ENCODE measurements around the gene FBXW2. TPM values are rescaled to one million over a fixed set of nuclear protein-coding genes. Genes with fewer than 3 reads are reported as not detected.

Gene FBXW2
- total and polyA plus RNA-seq, 8 donors = 7.9 to 78.9 (median 18.0) TPM

GRCh38 chr9:120757026-120757913 is 35.9 kb downstream of the FBXW2 start:
- H3K4me3 ChIP-seq = no peak overlapping the region
- WGBS, 5 donors = 53 to 61% (median 55%) methylated on average over 6 of the region's 6 CpGs
- H3K27ac ChIP-seq = peak overlapping the region in 2 of 5 donors; percentile 35 to 37
- DNase-seq = no peak
- no peaks in the 10 kb centered on the region for H3K9me3 ChIP-seq
- H3K36me3 ChIP-seq = peaks cover 0 to 47% (median 37%) of the 10 kb centered on the region in 4 donors
- H3K27me3 ChIP-seq = no peaks in the 10 kb centered on the region
- H3K4me1 ChIP-seq = peaks cover 0 to 16% (median 2%) of the 10 kb centered on the region in 4 donors
- intact Hi-C loops (cut with DNase I; ENCODE audit: low total_unique reads) = loop anchor here (5.0 to 10.0 kb wide), 2 partner anchors 178 to 300 kb away; no protein-coding TSS in a partner anchor
- TF ChIP-seq EP300 (IDR thresholded peaks at IDR 0.05) = no peak
- TF ChIP-seq POLR2A (IDR thresholded peaks at IDR 0.05) = no peak
- no peak for TF ChIP-seq POLR2AphosphoS5 (IDR thresholded peaks at IDR 0.05)
- no peak for TF ChIP-seq CTCF (IDR thresholded peaks at IDR 0.05)

- Histone ChIP-seq H3K27ac (peak overlapping the region in 2 of 5 donors; percentile 35 to 37), H3K4me3 (no peak overlapping the region), H3K36me3 (peaks cover 0 to 40% (median 30%) of the 10 kb centered on the region in 4 donors), H3K9me3 (no peaks in the 10 kb centered on the region), H3K27me3 (no peaks in the 10 kb centered on the region), H3K4me1 (peaks cover 0 to 16% (median 2%) of the 10 kb centered on the region in 4 donors)
- TF ChIP-seq POLR2A (IDR thresholded peaks at IDR 0.05) (no peak), EP300 (IDR thresholded peaks at IDR 0.05) (no peak), CTCF (IDR thresholded peaks at IDR 0.05) (no peak), POLR2AphosphoS5 (IDR thresholded peaks at IDR 0.05) (no peak)
- intact Hi-C loops (cut with DNase I; ENCODE audit: low total_unique reads) = loop anchor here (5.0 to 10.0 kb wide), 2 partner anchors 178 to 301 kb away; no protein-coding TSS in a partner anchor
- WGBS, 5 donors = 0 to 14% (median 8%) methylated on average over 1 of the region's 1 CpG
- no peak for DNase-seq
These were observed 36.7 kb downstream of the FBXW2 start for GRCh38 chr9:120756531-120756930.

- Histone ChIP-seq H3K4me3 (no peak overlapping the region), H3K4me1 (peaks cover 0 to 16% (median 2%) of the 10 kb centered on the region in 4 donors), H3K27ac (peak overlapping the region in 1 of 5 donors; percentile 37), H3K9me3 (no peaks in the 10 kb centered on the region), H3K36me3 (peaks cover 0 to 34% (median 24%) of the 10 kb centered on the region in 4 donors), H3K27me3 (no peaks in the 10 kb centered on the region)
- TF ChIP-seq CTCF (IDR thresholded peaks at IDR 0.05) = peak in 5 of 7 experiments; percentile 86 to 95 (median 90)
- TF ChIP-seq EP300 (IDR thresholded peaks at IDR 0.05) = no peak
- intact Hi-C loops (cut with DNase I; ENCODE audit: low total_unique reads) = loop anchor here (5.0 to 10.0 kb wide), 2 partner anchors 179 to 301 kb away; no protein-coding TSS in a partner anchor
- WGBS, 5 donors = 9 to 15% (median 11%) methylated on average over 6 of the region's 6 CpGs
- DNase-seq = peak; percentile 64 to 78
These were observed 37.3 kb downstream of the FBXW2 start for GRCh38 chr9:120755810-120756434.

GRCh38 chr9:120755044-120755443 is 38.2 kb downstream of the FBXW2 start:
- TF ChIP-seq POLR2AphosphoS5 (IDR thresholded peaks at IDR 0.05) (no peak), EP300 (IDR thresholded peaks at IDR 0.05) (no peak), CTCF (IDR thresholded peaks at IDR 0.05) (no peak), POLR2A (IDR thresholded peaks at IDR 0.05) (no peak)
- WGBS, 5 donors = 91 to 98% (median 97%) methylated on average over 2 of the region's 2 CpGs
- DNase-seq = no peak
- no peak overlapping the region for H3K27ac ChIP-seq
- H3K36me3 ChIP-seq = peaks cover 0 to 25% (median 15%) of the 10 kb centered on the region in 4 donors
- no peak overlapping the region for H3K4me3 ChIP-seq
- peaks cover 0 to 16% (median 2%) of the 10 kb centered on the region in 4 donors for H3K4me1 ChIP-seq
- intact Hi-C loops (cut with DNase I; ENCODE audit: low total_unique reads) = loop anchor here (5.0 to 10.0 kb wide), 2 partner anchors 180 to 302 kb away; no protein-coding TSS in a partner anchor
- H3K9me3 ChIP-seq = no peaks in the 10 kb centered on the region
- H3K27me3 ChIP-seq = no peaks in the 10 kb centered on the region

All from stomach (tissue), 9 donors.